ENCODE measurements around the gene NAT10.
A peak's percentile ranks its signal among the peaks of the same experiment; 100 is the strongest.
"Not testable (repeated sequence)": the region's sequence is repeated elsewhere in the genome, so short reads cannot be mapped to it uniquely, and the experiment has no call there.

Gene NAT10

DNA sequence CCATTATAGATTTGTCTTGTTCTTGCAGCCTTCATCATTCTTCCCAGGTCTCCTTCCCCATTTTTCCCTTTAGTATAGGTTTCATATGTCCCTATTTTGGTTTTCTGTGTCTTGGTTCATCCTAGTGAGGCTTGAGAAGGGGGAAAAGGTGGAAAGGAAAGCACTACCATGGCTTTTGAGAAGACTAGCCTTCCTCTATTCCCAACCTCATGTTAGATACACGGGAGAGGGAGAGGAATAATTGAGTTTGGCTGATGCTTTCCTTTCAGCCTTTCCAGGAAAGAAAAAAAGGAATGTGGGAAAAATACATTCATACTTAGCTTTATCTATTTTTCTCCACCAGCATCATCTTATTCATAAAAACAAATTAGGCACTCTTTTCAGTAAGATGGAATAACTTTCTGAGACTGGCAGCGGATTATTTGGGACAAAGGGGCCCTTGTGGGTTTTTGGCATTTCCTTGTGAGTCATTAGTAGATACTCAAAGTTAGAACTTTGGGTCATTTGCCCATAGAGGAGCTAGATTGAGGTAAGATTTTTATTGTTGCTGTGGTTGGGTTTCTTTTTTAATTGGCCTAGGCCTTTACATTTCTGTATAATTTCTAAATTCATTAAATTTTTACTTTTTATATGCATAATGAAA lies 30.1 kb upstream of the NAT10 start:
- no peaks in the 10 kb centered on the region for H3K4me1 ChIP-seq (ENCODE audit: insufficient read depth, low read length)
- H3K27me3 ChIP-seq (ENCODE audit: insufficient read depth, low read length): no peaks in the 10 kb centered on the region
- peaks cover 85% of the 10 kb centered on the region for H3K36me3 ChIP-seq (ENCODE audit: insufficient read depth, low read length)
- no peak overlapping the region for H3K4me3 ChIP-seq (ENCODE audit: low read length)
- no peak overlapping the region for H2AFZ ChIP-seq (ENCODE audit: low read depth, low read length)
- no peaks in the 10 kb centered on the region for H3K9me3 ChIP-seq (ENCODE audit: low read length)

DNA sequence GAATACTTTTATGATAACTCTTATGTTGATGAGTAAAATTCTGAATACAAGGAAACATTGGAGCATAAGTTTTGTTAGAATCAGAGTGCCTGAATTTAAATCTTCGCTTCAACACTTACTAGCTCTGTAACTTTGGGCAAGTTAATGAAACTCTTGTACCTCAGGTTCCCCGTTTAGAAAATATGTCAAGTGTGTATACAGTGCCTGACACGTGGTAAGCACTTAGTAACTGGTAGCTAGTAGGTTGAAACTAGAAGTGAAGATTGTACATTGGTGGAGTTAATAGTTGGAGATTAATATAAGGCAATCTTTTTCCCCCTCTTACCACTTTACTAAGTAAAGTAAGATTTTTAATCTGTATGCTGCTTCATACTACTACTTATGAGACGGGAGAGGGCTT lies 24.8 kb upstream of the NAT10 start:
- H3K9me3 ChIP-seq (ENCODE audit: low read length): no peaks in the 10 kb centered on the region
- no peaks in the 10 kb centered on the region for H3K4me1 ChIP-seq (ENCODE audit: insufficient read depth, low read length)
- no peak overlapping the region for H2AFZ ChIP-seq (ENCODE audit: low read depth, low read length)
- H3K36me3 ChIP-seq (ENCODE audit: insufficient read depth, low read length): peaks cover 95% of the 10 kb centered on the region
- no peak overlapping the region for H3K4me3 ChIP-seq (ENCODE audit: low read length)
- no peaks in the 10 kb centered on the region for H3K27me3 ChIP-seq (ENCODE audit: insufficient read depth, low read length)

DNA sequence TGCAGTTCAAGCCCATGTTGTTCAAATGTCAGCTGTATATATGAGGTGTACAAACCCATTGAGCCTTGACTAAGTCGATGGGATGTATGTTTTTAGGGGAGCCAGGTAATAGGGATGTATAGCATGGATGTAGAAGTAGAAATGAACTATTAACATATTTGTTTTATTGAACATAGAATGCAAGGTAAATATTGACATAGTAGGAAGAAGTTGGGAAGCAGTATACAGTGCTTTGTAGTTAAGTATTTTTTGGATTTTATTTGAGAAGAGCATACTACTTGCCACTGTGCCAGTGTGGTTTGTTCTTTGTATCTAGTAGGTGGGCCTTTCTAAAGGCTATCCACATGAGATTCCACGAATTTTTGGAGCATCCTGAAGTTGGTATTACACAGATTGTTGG lies 20.8 kb upstream of the NAT10 start:
- H3K27me3 ChIP-seq (ENCODE audit: insufficient read depth, low read length): no peaks in the 10 kb centered on the region
- no peaks in the 10 kb centered on the region for H3K9me3 ChIP-seq (ENCODE audit: low read length)
- no peak overlapping the region for H2AFZ ChIP-seq (ENCODE audit: low read depth, low read length)
- H3K4me1 ChIP-seq (ENCODE audit: insufficient read depth, low read length): no peaks in the 10 kb centered on the region
- H3K36me3 ChIP-seq (ENCODE audit: insufficient read depth, low read length): peaks cover 89% of the 10 kb centered on the region
- H3K4me3 ChIP-seq (ENCODE audit: low read length): no peak overlapping the region

DNA sequence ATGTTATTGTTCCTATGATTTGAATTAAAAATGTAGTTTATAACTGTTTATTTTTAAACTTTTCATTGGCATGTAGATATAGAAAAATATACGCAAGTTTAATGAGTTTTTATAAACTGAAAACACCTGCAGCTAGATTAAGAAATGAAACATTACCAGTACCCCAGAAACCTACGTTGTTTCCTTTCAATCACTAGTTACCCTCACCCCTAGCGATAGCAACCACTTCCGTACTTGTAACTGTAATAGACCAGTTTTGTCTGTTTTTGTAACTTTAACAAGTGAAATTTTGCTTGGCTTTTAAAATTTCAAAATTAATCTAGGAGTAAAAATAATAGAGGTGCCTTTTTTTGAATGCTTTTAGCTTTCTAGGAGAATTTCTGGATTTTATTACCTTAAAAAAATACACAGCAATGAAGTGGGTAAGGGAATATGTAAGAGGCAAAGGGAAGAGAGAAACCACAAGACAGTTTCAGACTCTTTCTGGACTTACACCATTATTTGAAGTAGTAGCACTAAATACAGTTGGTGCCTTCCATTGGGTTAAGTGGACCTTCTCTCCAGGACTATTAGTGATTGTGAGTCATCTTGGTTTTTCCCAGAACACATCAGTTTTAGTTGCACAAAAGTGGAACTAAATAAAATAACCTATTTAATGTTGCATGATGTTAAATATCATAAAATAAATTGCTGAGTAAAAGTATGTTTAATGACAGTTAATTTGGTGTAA lies 18.7 kb upstream of the NAT10 start:
- Histone ChIP-seq H3K9me3 (ENCODE audit: low read length) (no peaks in the 10 kb centered on the region), H3K4me1 (ENCODE audit: insufficient read depth, low read length) (no peaks in the 10 kb centered on the region), H3K27me3 (ENCODE audit: insufficient read depth, low read length) (no peaks in the 10 kb centered on the region), H3K36me3 (ENCODE audit: insufficient read depth, low read length) (peaks cover 92% of the 10 kb centered on the region), H2AFZ (ENCODE audit: low read depth, low read length) (no peak overlapping the region), H3K4me3 (ENCODE audit: low read length) (no peak overlapping the region)

DNA sequence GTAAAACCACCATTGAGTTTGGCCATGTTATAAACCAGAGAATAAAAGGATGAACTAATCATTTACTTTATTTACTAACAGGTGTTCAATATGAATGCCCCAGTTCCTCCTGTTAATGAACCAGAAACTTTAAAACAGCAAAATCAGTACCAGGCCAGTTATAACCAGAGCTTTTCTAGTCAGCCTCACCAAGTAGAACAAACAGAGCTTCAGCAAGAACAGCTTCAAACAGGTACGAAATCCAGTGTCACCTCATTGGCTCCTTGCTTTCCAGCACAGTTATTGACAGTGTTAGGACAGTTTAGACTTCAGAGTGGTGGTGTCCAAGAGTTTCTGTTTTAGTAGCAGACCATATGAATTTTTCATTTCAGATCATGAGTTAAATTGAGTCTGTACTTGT lies 13.6 kb upstream of the NAT10 start:
- no peak overlapping the region for H2AFZ ChIP-seq (ENCODE audit: low read depth, low read length)
- no peaks in the 10 kb centered on the region for H3K9me3 ChIP-seq (ENCODE audit: low read length)
- H3K36me3 ChIP-seq (ENCODE audit: insufficient read depth, low read length): peaks cover 94% of the 10 kb centered on the region

DNA sequence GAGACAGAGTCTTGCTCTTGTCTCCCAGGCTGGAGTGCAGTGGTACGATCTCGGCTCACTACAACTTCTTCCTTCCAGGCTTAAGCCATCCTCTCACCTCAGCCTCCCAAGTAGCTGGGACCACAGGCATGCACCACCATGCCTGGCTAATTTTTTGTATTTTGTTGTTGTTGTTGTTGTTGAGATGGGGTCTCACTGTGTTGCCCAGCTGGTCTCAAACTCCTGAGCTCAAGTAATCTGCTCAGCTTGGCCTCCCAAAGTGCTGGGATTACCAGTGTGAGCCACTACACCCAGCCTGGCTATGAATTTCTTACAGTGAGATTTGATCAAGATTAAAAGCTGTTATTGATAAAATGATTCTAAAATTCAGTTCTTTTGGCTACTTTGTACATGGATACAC lies 10.5 kb upstream of the NAT10 start:
- not testable (repeated sequence) for H3K4me1 ChIP-seq (ENCODE audit: insufficient read depth, low read length); H2AFZ ChIP-seq (ENCODE audit: low read depth, low read length); H3K27me3 ChIP-seq (ENCODE audit: insufficient read depth, low read length); H3K4me3 ChIP-seq (ENCODE audit: low read length); H3K9me3 ChIP-seq (ENCODE audit: low read length)
- H3K36me3 ChIP-seq (ENCODE audit: insufficient read depth, low read length): peaks cover 98% of the 10 kb centered on the region

More for the DNA sequence above, 13.6 kb upstream of the NAT10 start:
- no peaks in the 10 kb centered on the region for H3K4me1 ChIP-seq (ENCODE audit: insufficient read depth, low read length)
- no peak overlapping the region for H3K4me3 ChIP-seq (ENCODE audit: low read length)
- no peaks in the 10 kb centered on the region for H3K27me3 ChIP-seq (ENCODE audit: insufficient read depth, low read length)

DNA sequence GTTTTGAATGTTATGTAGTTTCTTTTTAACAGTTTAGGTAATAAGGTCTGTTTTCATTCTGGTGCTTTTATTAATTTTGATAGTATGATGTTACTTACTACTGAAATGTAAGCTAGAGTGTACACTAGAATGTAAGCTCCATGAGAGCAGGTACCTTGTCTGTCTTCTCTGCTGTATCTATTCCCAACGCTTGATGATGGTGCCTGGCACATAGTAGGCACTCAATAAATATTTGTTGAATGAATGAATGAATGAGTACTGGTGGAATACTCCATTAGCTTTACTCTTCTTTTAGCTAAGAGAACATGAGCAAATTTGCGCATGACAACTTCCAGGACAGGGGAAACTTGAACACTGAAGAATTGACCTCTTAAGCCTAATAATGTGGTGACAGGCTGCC lies 6.6 kb upstream of the NAT10 start:
- H3K27me3 ChIP-seq (ENCODE audit: insufficient read depth, low read length): no peaks in the 10 kb centered on the region
- H3K4me1 ChIP-seq (ENCODE audit: insufficient read depth, low read length): no peaks in the 10 kb centered on the region
- H2AFZ ChIP-seq (ENCODE audit: low read depth, low read length): no peak overlapping the region
- H3K36me3 ChIP-seq (ENCODE audit: insufficient read depth, low read length): peaks cover 79% of the 10 kb centered on the region
- H3K9me3 ChIP-seq (ENCODE audit: low read length): no peaks in the 10 kb centered on the region
- no peak overlapping the region for H3K4me3 ChIP-seq (ENCODE audit: low read length)

DNA sequence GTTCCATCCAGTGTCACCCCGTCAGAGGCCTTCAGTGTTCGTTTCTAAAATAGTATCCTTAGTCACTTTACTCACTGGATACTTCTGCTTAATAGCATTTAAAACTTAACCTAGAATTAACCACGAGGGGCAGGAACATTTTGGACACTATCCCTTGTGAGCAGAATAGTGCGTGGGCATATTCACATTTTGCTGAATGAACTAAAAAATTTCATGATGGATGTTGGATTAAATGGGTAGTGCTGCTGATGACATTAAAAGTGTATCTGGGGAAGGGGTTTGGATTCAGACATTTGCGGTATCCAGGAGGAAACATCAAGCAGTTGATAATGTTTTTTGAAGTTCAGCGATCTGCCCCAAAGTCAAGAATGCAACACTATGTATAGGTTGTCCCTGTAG lies 750 bp upstream of the NAT10 start:
- H3K27me3 ChIP-seq (ENCODE audit: insufficient read depth, low read length): no peaks in the 10 kb centered on the region
- no peak overlapping the region for H2AFZ ChIP-seq (ENCODE audit: low read depth, low read length)
- no peaks in the 10 kb centered on the region for H3K9me3 ChIP-seq (ENCODE audit: low read length)
- peak overlapping the region; percentile 73 for H3K4me3 ChIP-seq (ENCODE audit: low read length)
- H3K36me3 ChIP-seq (ENCODE audit: insufficient read depth, low read length): peaks cover 37% of the 10 kb centered on the region
- peaks cover 12% of the 10 kb centered on the region for H3K4me1 ChIP-seq (ENCODE audit: insufficient read depth, low read length)

DNA sequence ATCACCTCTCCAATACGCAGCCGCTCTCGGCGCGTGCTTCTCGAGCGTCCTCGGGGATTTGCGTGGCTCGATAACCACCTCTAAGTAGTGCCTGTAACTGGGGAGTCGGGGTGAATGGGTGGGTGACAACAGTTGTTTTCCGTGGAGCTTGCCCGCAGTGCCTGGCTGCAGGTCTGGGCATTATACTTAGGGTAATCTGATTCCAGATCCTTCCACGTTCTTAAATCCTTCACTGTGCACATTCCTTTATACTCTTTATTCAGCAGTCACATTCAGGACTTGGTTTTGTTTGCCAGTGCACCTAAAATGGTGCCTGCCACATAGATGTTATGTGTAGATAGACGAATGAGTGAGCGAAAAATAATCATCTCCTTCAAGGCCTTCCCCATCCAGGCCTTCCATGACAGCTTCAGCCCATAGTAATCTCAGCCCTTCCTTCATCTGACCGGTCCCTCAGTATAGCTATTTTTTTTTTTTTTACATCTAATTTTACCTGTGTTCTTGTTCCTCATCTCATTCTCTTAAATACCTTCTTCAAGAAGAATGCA lies 602 bp downstream of the NAT10 start:
- H3K27me3 ChIP-seq (ENCODE audit: insufficient read depth, low read length): no peaks in the 10 kb centered on the region
- H2AFZ ChIP-seq (ENCODE audit: low read depth, low read length): peak overlapping the region; percentile 6
- H3K4me1 ChIP-seq (ENCODE audit: insufficient read depth, low read length): peaks cover 12% of the 10 kb centered on the region
- no peaks in the 10 kb centered on the region for H3K9me3 ChIP-seq (ENCODE audit: low read length)
- peaks cover 37% of the 10 kb centered on the region for H3K36me3 ChIP-seq (ENCODE audit: insufficient read depth, low read length)
- peak overlapping the region; percentile 73 for H3K4me3 ChIP-seq (ENCODE audit: low read length)

DNA sequence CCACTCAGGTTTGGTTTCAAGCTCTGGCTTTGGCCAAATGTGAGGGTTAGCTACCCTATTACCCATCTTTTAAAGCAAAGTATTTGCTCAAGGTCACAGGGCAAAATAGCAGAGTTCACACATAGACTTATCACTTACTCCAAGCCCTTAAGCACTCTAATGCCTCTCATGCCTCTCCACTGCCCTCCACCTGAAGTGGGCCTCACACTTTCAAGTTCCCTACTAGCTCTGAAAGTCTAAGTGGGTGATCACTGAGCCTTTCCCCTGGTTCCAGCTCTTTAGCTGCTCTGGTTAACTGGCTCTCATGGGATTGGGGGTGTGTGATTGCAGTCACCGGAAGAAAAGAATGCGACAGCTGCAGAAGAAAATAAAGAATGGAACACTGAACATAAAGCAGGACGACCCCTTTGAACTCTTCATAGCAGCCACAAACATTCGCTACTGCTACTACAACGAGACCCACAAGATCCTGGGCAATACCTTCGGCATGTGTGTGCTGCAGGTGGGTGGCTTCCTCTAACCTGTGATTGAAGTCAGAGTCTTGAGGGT lies 6.4 kb downstream of the NAT10 start:
- no peak overlapping the region for H3K4me3 ChIP-seq (ENCODE audit: low read length)
- no peaks in the 10 kb centered on the region for H3K9me3 ChIP-seq (ENCODE audit: low read length)
- H2AFZ ChIP-seq (ENCODE audit: low read depth, low read length): no peak overlapping the region
- H3K4me1 ChIP-seq (ENCODE audit: insufficient read depth, low read length): peaks cover 3% of the 10 kb centered on the region
- no peaks in the 10 kb centered on the region for H3K27me3 ChIP-seq (ENCODE audit: insufficient read depth, low read length)
- H3K36me3 ChIP-seq (ENCODE audit: insufficient read depth, low read length): peaks cover 72% of the 10 kb centered on the region

DNA sequence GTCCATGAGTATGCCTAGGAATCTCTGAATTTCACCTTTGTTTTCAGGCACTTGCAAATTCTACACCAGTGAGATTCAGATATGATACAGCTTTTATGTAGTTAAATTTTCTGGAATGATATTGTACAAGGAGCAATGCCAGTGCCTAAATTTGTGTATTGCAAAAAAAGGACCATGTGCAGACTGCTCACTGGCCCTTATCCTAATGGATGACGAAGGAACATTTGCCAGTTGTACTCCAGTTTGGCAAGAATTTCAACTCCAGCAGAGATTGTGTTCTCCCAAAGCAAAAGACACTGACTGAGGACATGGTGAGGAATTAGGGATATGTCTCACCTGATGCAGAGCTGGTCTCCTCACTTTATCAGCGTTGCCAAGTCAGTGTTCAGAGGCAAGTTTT lies 8.6 kb downstream of the NAT10 start:
- no peaks in the 10 kb centered on the region for H3K9me3 ChIP-seq (ENCODE audit: low read length)
- no peaks in the 10 kb centered on the region for H3K27me3 ChIP-seq (ENCODE audit: insufficient read depth, low read length)
- no peak overlapping the region for H3K4me3 ChIP-seq (ENCODE audit: low read length)
- H2AFZ ChIP-seq (ENCODE audit: low read depth, low read length): no peak overlapping the region
- no peaks in the 10 kb centered on the region for H3K4me1 ChIP-seq (ENCODE audit: insufficient read depth, low read length)
- peaks cover 79% of the 10 kb centered on the region for H3K36me3 ChIP-seq (ENCODE audit: insufficient read depth, low read length)

DNA sequence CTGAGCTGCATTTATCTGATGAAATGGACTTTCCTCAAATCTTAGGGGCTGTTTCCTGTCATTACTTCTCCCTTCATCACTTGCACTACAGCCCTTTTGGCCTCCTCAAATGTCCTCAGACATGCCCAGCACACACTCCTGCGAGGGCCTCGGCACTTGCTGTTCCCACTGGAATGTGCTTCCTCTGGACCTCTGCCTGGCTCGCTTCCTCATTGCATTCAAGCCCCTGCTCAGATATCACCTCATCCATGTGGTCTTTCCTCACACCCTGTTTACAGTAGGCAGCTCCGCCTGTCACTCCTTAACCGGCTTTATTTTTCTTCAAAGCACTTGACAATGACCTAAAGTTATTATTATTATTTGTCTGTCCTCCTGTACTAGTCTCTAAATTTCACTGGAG lies 9.0 kb downstream of the NAT10 start:
- no peaks in the 10 kb centered on the region for H3K4me1 ChIP-seq (ENCODE audit: insufficient read depth, low read length)
- no peaks in the 10 kb centered on the region for H3K27me3 ChIP-seq (ENCODE audit: insufficient read depth, low read length)
- no peaks in the 10 kb centered on the region for H3K9me3 ChIP-seq (ENCODE audit: low read length)
- no peak overlapping the region for H3K4me3 ChIP-seq (ENCODE audit: low read length)
- no peak overlapping the region for H2AFZ ChIP-seq (ENCODE audit: low read depth, low read length)
- H3K36me3 ChIP-seq (ENCODE audit: insufficient read depth, low read length): peaks cover 77% of the 10 kb centered on the region

DNA sequence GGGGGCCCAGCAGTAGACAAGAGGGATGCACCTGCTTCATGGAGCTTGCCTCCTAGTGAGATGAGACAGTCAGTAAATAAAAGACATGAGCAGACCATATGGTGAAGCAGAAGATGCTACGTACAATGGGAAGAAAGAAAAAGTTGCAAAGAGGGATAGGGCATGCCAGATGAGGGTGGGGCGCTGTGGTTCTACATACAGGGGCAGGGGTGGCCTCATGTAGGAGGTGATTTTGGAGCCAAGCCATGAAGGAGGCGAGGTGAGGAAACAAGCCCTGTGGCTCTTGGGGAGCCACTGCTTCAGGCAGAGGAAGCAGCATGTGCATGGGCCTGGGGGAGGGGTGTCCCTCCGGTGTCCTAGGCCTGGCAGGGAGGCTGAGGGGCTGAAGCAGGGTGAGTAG lies 15.2 kb downstream of the NAT10 start:
- Histone ChIP-seq H3K4me3 (ENCODE audit: low read length) (no peak overlapping the region), H3K27me3 (ENCODE audit: insufficient read depth, low read length) (no peaks in the 10 kb centered on the region), H2AFZ (ENCODE audit: low read depth, low read length) (no peak overlapping the region), H3K9me3 (ENCODE audit: low read length) (no peaks in the 10 kb centered on the region), H3K36me3 (ENCODE audit: insufficient read depth, low read length) (peaks cover 73% of the 10 kb centered on the region), H3K4me1 (ENCODE audit: insufficient read depth, low read length) (no peaks in the 10 kb centered on the region)
